GM12878 (cell line): ENCODE measurements around the gene THRB. TPM values are rescaled to one million over a fixed set of nuclear protein-coding genes. Genes with fewer than 3 reads are reported as not detected.

Experiments used
- ATAC-seq: fragments of 200-7000 bp; cut with Tn5 transposase; 3 replicates; pipeline ENCODE4 v1.9.1; 2020; ENCODE audit warnings: mild to moderate bottlenecking, moderate library complexity
- BruUV-seq: library from RNA; stranded (reverse); fragments of 400-500 nt; replicated peaks from 2 replicates; lab custom pipeline; 2021; lab: Mats Ljungman, UMichigan
- CTCF ChIA-PET: fragments of 300-600 bp; sonication (Branson Sonifier 250); formaldehyde crosslinking; extraction: SDS; loops from one replicate; lab custom pipeline; 2021; ENCODE audit warnings: inconsistent platforms; lab: Yijun Ruan, JAX
- POLR2A ChIA-PET: fragments of 350-600 bp; formaldehyde crosslinking; extraction: SDS; loops from one replicate; lab custom pipeline; 2021; ENCODE audit warnings: inconsistent platforms; lab: Charles Lee
- RAD21 ChIA-PET: fragments of 300-600 bp; sonication (Branson Sonifier 250); formaldehyde crosslinking; loops from one replicate; lab custom pipeline; 2023; ENCODE audit warnings: antibody characterized with exemption; ENCODE audit not compliant: unreplicated experiment; lab: Charles Lee
- SMC1A ChIA-PET: fragments of 300-600 bp; sonication (Branson Sonifier 250); formaldehyde crosslinking; loops from one replicate; lab custom pipeline; 2023; ENCODE audit not compliant: unreplicated experiment, uncharacterized antibody; lab: Charles Lee
- DNase-seq: peaks from one replicate; pipeline ENCODE4 v3.0.0-alpha.2; 2011; ENCODE audit warnings: low read depth, low spot score
- FAIRE-seq: peaks from 3 replicates; lab custom pipeline; 2011; peaks lifted over from hg19 to GRCh38; lab: Jason Lieb, UNC
- H2AFZ ChIP-seq: 2 replicates; pipeline ENCODE4 v1.6.0; 2011; ENCODE audit warnings: low read depth, low read length, control low read depth; ENCODE audit not compliant: control insufficient read depth
- H3K27ac ChIP-seq: 2 replicates; pipeline ENCODE4 v1.5.1; 2011; ENCODE audit warnings: control low read depth; ENCODE audit not compliant: control insufficient read depth, insufficient read depth
- H3K27me3 ChIP-seq, 2 experiments: replicated peaks in 1 of 2; 2 replicates each; pipeline versions ENCODE4 v1.6.0 to v1.6.1; 2011; ENCODE audit warnings: low read length in 1 of 2; ENCODE audit not compliant: control insufficient read depth in 2 of 2, insufficient read depth in 2 of 2
- H3K36me3 ChIP-seq, 2 experiments: 2 replicates each; pipeline ENCODE4 v1.5.1; 2011; ENCODE audit warnings: low read length in 1 of 2; ENCODE audit not compliant: control insufficient read depth in 2 of 2, insufficient read depth in 2 of 2
- H3K4me1 ChIP-seq: 2 replicates; pipeline ENCODE4 v1.6.1; 2011; ENCODE audit warnings: mild to moderate bottlenecking, low read length, moderate library complexity, mixed read lengths; ENCODE audit not compliant: control insufficient read depth, insufficient read depth
- H3K4me2 ChIP-seq: 2 replicates; pipeline ENCODE4 v1.6.0; 2011; ENCODE audit warnings: control low read depth; ENCODE audit not compliant: control insufficient read depth, insufficient read depth
- H3K4me3 ChIP-seq: fragments of 200-600 bp; sonication (generic); 2 replicates; pipeline ENCODE4 v1.5.1; 2016
- H3K79me2 ChIP-seq: 2 replicates; pipeline ENCODE4 v1.6.0; 2011; ENCODE audit warnings: low read length; ENCODE audit not compliant: control insufficient read depth, insufficient read depth
- H3K9ac ChIP-seq: 2 replicates; pipeline ENCODE4 v1.8.0; 2011; ENCODE audit warnings: low read length, control low read depth, mixed read lengths; ENCODE audit not compliant: control insufficient read depth, insufficient read depth
- H3K9me3 ChIP-seq: replicated peaks from 3 replicates; pipeline ENCODE4 v1.5.1; 2011; ENCODE audit warnings: mild to moderate bottlenecking, low read length; ENCODE audit not compliant: control insufficient read depth, insufficient read depth
- H4K20me1 ChIP-seq: 2 replicates; pipeline ENCODE4 v1.6.0; 2011; ENCODE audit not compliant: control insufficient read depth, insufficient read depth
- ATF2 ChIP-seq: IDR thresholded peaks from 2 replicates; pipeline ENCODE4 v1.6.1; 2012; ENCODE audit warnings: low read length, inconsistent platforms
- ATF7 ChIP-seq: fragments of 450-650 bp; IDR thresholded peaks from 2 replicates; pipeline ENCODE4 v1.6.1; 2016; ENCODE audit warnings: low read depth, mild to moderate bottlenecking
- DPF2 ChIP-seq: fragments of 450-650 bp; IDR thresholded peaks from 2 replicates; pipeline ENCODE4 v1.6.1; 2017; ENCODE audit warnings: mild to moderate bottlenecking
- ESRRA ChIP-seq: IDR thresholded peaks from 2 replicates; pipeline ENCODE4 v1.6.1; 2012; ENCODE audit warnings: mild to moderate bottlenecking, low read length, improper control_type of control experiment
- NFYA ChIP-seq: IDR thresholded peaks from 2 replicates; pipeline ENCODE4 v1.6.1; 2011; ENCODE audit warnings: low read depth, mild to moderate bottlenecking, low read length, improper control_type of control experiment, borderline replicate concordance
- PKNOX1 ChIP-seq: fragments of 450-650 bp; IDR thresholded peaks from 2 replicates; pipeline ENCODE4 v1.6.1; 2016; ENCODE audit warnings: mild to moderate bottlenecking
- RUNX3 ChIP-seq: IDR thresholded peaks from 2 replicates; pipeline ENCODE4 v1.6.1; 2012; ENCODE audit warnings: low read length, inconsistent platforms
- WGBS: methylation state at CpG from one replicate; pipeline ENCODE4 v1.1.6; 2016; ENCODE audit warnings: low lambda C conversion rate; ENCODE audit not compliant: insufficient replicate concordance, insufficient coverage; ENCODE audit errors: missing lambda C conversion rate; 5-methylcytosine and 5-hydroxymethylcytosine counted together
- in situ Hi-C: fragments of 300-500 bp; cut with MboI; formaldehyde crosslinking; loops from 9 replicates; pipeline ENCODE4 v1.14.3; 2018; ENCODE audit warnings: mixed read lengths
- intact Hi-C: fragments of 100-400 bp; cut with micrococcal nuclease; formaldehyde crosslinking; loops from one replicate; pipeline ENCODE4 v1.14.2; 2022; ENCODE audit not compliant: unreplicated experiment
- polyA plus RNA-seq, 11 experiments: library from polyadenylated mRNA; depleted of rRNA in 4 of 11; unstranded in 6 of 11; stranded (reverse) in 5 of 11; fragments of >200 nt; fragmentation: Nextera tagmentation in 4 of 11; fragmentation: Illumina TruSeq in 1 of 11; extraction: Ambion mirVana in 4 of 11; extraction: Trizol in 1 of 11; gene quantifications; 1 replicate in 1 of 11; 2 replicates in 10 of 11; pipeline versions ENCODE4 v1.2.1 to v1.2.3, GENCODE V29; 2011 to 2016; ENCODE audit warnings: inconsistent platforms in 2 of 11, missing spikeins in 2 of 11, low read depth in 1 of 11
- total RNA-seq, 4 experiments: library from RNA; depleted of rRNA in 3 of 4; stranded (reverse); fragments of >200 nt in 3 of 4; fragmentation: Illumina TruSeq in 1 of 4; extraction: Trizol in 1 of 4; gene quantifications; 2 replicates each; pipeline versions ENCODE4 v1.2.1 to v1.2.3, GENCODE V29; 2013 to 2021

THRB gene
- total and polyA plus RNA-seq, 10 of the 15 experiments (the other 5 are each of a cell fraction or from before 2014, with no cell fraction given): 0.05 TPM; not detected in 9

GRCh38 chr3:24182756-24183155, 311.9 kb downstream of the THRB start:
- Histone ChIP-seq H3K4me2 (no peak overlapping the region), H3K9me3 (no peaks in the 10 kb centered on the region), H3K27me3 (no peaks in the 10 kb centered on the region; a peak in 1 of 4 replicates), H3K36me3 (no peaks in the 10 kb centered on the region), H4K20me1 (no peaks in the 10 kb centered on the region), H2AFZ (no peak overlapping the region), H3K79me2 (no peaks in the 10 kb centered on the region), H3K9ac (no peak overlapping the region), H3K4me3 (no peak overlapping the region), H3K4me1 (no peaks in the 10 kb centered on the region), H3K27ac (no peak overlapping the region)
- WGBS: 30% methylated on average over 2 of the region's 2 CpGs
- SMC1A ChIA-PET: no interaction called here
- BruUV-seq: no TSS peak
- CTCF ChIA-PET: interaction anchor here (1.4 to 1.7 kb wide), 3 partner anchors 9 to 54 kb away, joined by 4 to 5 read pairs (median 5); no protein-coding TSS in a partner anchor
- no peak for TF ChIP-seq NFYA
- intact Hi-C loops: no loop called here
- RAD21 ChIA-PET: no interaction called here
- DNase-seq (no peak), FAIRE-seq (no peak), ATAC-seq (no peak)
- in situ Hi-C loops: no loop called here
- POLR2A ChIA-PET: no interaction called here

GRCh38 chr3:24181256-24181655, 313.4 kb downstream of the THRB start:
- 34% methylated on average over 4 of the region's 4 CpGs for WGBS
- ATAC-seq (no peak), DNase-seq (no peak), FAIRE-seq (no peak)
- H3K27ac ChIP-seq: no peak overlapping the region
- ChIA-PET CTCF (no interaction called here), RAD21 (no interaction called here), SMC1A (interaction anchor here (0.6 kb wide), 1 partner anchor 590 kb away, joined by 4 read pairs; no protein-coding TSS in a partner anchor), POLR2A (no interaction called here)
- H3K36me3 ChIP-seq: no peaks in the 10 kb centered on the region
- H3K79me2 ChIP-seq: no peaks in the 10 kb centered on the region
- no TSS peak for BruUV-seq
- no peaks in the 10 kb centered on the region for H3K4me1 ChIP-seq
- no peaks in the 10 kb centered on the region for H4K20me1 ChIP-seq
- intact Hi-C loops: no loop called here
- H3K27me3 ChIP-seq: no peaks in the 10 kb centered on the region; a peak in 1 of 4 replicates
- in situ Hi-C loops: no loop called here
- no peak overlapping the region for H3K4me3 ChIP-seq
- no peak overlapping the region for H3K4me2 ChIP-seq
- no peak overlapping the region for H2AFZ ChIP-seq
- no peak for TF ChIP-seq ESRRA
- 0 out of 2 replicates have a peak, but pooled peaks have one; percentile 11 for TF ChIP-seq ATF7
- TF ChIP-seq PKNOX1: no peak
- TF ChIP-seq DPF2: no peak
- no peak for TF ChIP-seq ATF2
- TF ChIP-seq RUNX3: no peak
- H3K9me3 ChIP-seq: no peaks in the 10 kb centered on the region
- H3K9ac ChIP-seq: no peak overlapping the region
